A549 (cell line): ENCODE data around the gene SNAP29. TPM values are rescaled to one million over a fixed set of nuclear protein-coding genes. Genes with fewer than 3 reads are reported as not detected.

Source experiments
- ATAC-seq, 2 experiments: fragments of 200-7000 bp in 1 of 2; fragments of >200 bp in 1 of 2; cut with Nextera tagmentation in 1 of 2; cut with Tn5 transposase in 1 of 2; 3 replicates each; pipeline versions ENCODE4 v1.8.0 to v1.9.1; 2018 to 2020; ENCODE audit warnings: mild to moderate bottlenecking in 1 of 2, moderate library complexity in 1 of 2
- CTCF ChIA-PET: fragments of 300-600 bp; sonication (Branson Sonifier 250); formaldehyde crosslinking; extraction: SDS; loops from one replicate; lab custom pipeline; 2021; ENCODE audit warnings: antibody characterized with exemption, inconsistent platforms; lab: Yijun Ruan, JAX
- POLR2A ChIA-PET: fragments of 350-600 bp; formaldehyde crosslinking; extraction: SDS; loops from one replicate; lab custom pipeline; 2021; ENCODE audit warnings: antibody characterized with exemption, inconsistent platforms; lab: Yijun Ruan, JAX
- DNase-seq, 2 experiments: peaks; one replicate each; pipeline versions ENCODE4 v3.0.0 to v3.0.0-alpha.2; 2011 to 2016; ENCODE audit warnings: low read depth in 1 of 2, low spot score in 1 of 2
- FAIRE-seq: peaks from 2 replicates; lab custom pipeline; 2011; peaks lifted over from hg19 to GRCh38; lab: Jason Lieb, UNC
- H3K27ac ChIP-seq, 2 experiments: fragments of >200 bp; sonication (Bioruptor Twin); formaldehyde crosslinking; 3 replicates each; pipeline ENCODE4 v1.5.1; 2016 to 2017
- H3K4me1 ChIP-seq: fragments of >200 bp; sonication (Bioruptor Twin); formaldehyde crosslinking; 3 replicates; pipeline ENCODE4 v1.6.1; 2016
- H3K4me2 ChIP-seq: fragments of >200 bp; sonication (Bioruptor Twin); formaldehyde crosslinking; 3 replicates; pipeline ENCODE4 v1.6.1; 2016
- H3K4me3 ChIP-seq: fragments of >200 bp; sonication (Bioruptor Twin); formaldehyde crosslinking; 3 replicates; pipeline ENCODE4 v1.5.1; 2016
- H3K9me3 ChIP-seq: fragments of >200 bp; sonication (Bioruptor Twin); formaldehyde crosslinking; 3 replicates; pipeline ENCODE4 v1.6.1; 2016
- CBX8 ChIP-seq: fragments of 200-600 bp; sonication (generic); IDR thresholded peaks from 2 replicates; pipeline ENCODE4 v1.6.1; 2016
- CEBPB ChIP-seq, 2 experiments: fragments of >200 bp in 1 of 2; sonication (Bioruptor Twin) in 1 of 2; formaldehyde crosslinking in 1 of 2; IDR thresholded peaks; 2 replicates each; pipeline ENCODE4 v1.6.1; 2012 to 2016
- CHD2 ChIP-seq: fragments of 150-350 bp; IDR thresholded peaks from 2 replicates; pipeline ENCODE4 v1.6.1; 2014; ENCODE audit warnings: low read length; ENCODE audit not compliant: partially characterized antibody
- EHF ChIP-seq: fragments of 250-450 bp; sonication (Bioruptor Pico); IDR thresholded peaks from 2 replicates; pipeline ENCODE4 v1.5.0; 2020; ENCODE audit warnings: mild to moderate bottlenecking
- FOSB ChIP-seq: fragments of 250-450 bp; sonication (Bioruptor Pico); IDR thresholded peaks from 2 replicates; pipeline ENCODE4 v1.5.0; 2020; ENCODE audit warnings: mild to moderate bottlenecking, moderate library complexity
- GATA3 ChIP-seq: IDR thresholded peaks from 2 replicates; pipeline ENCODE4 v1.6.1; 2012; ENCODE audit warnings: borderline replicate concordance
- HDAC2 ChIP-seq: fragments of 200-600 bp; sonication (generic); IDR thresholded peaks from 2 replicates; pipeline ENCODE4 v1.6.1; 2016
- HOXB13 ChIP-seq: fragments of 250-450 bp; sonication (Bioruptor Pico); IDR thresholded peaks from 2 replicates; pipeline ENCODE4 v1.5.0; 2020; ENCODE audit warnings: low read depth, mild to moderate bottlenecking, moderate library complexity
- HOXB5 ChIP-seq: fragments of 250-450 bp; sonication (Bioruptor Pico); IDR thresholded peaks from 2 replicates; pipeline ENCODE4 v1.5.0; 2020; ENCODE audit warnings: mild to moderate bottlenecking, moderate library complexity
- JUN ChIP-seq, 2 experiments: fragments of >200 bp; sonication (Bioruptor Twin); formaldehyde crosslinking; IDR thresholded peaks; 2 replicates in 1 of 2; 3 replicates in 1 of 2; pipeline ENCODE4 v1.6.1; 2016 to 2017
- JUNB ChIP-seq: fragments of >200 bp; sonication (Bioruptor Twin); formaldehyde crosslinking; IDR thresholded peaks from 2 replicates; pipeline ENCODE4 v1.6.1; 2016
- KDM1A ChIP-seq: fragments of 200-600 bp; sonication (generic); IDR thresholded peaks from 2 replicates; pipeline ENCODE4 v1.6.1; 2016; ENCODE audit warnings: low read depth, mild to moderate bottlenecking
- MYC ChIP-seq: IDR thresholded peaks from 2 replicates; pipeline ENCODE4 v1.6.1; 2012; ENCODE audit warnings: mild to moderate bottlenecking, inconsistent platforms, low read length, improper control_type of control experiment, borderline replicate concordance
- PHF8 ChIP-seq: fragments of 200-600 bp; sonication (generic); IDR thresholded peaks from 2 replicates; pipeline ENCODE4 v1.6.1; 2016; ENCODE audit warnings: low read depth, mild to moderate bottlenecking, antibody characterized with exemption, moderate library complexity, borderline replicate concordance
- POLR2A ChIP-seq: IDR thresholded peaks from 2 replicates; pipeline ENCODE4 v1.6.1; 2012; ENCODE audit warnings: mild to moderate bottlenecking, low read length
- RARB ChIP-seq: fragments of 250-450 bp; sonication (Bioruptor Pico); IDR thresholded peaks from 2 replicates; pipeline ENCODE4 v1.8.0; 2021; ENCODE audit warnings: mild to moderate bottlenecking, moderate library complexity
- RFX5 ChIP-seq: fragments of 450-650 bp; IDR thresholded peaks from 2 replicates; pipeline ENCODE4 v1.7.1; 2014; ENCODE audit warnings: antibody characterized with exemption, mild to moderate bottlenecking, moderate library complexity
- RNF2 ChIP-seq: fragments of 200-600 bp; sonication (generic); IDR thresholded peaks from 2 replicates; pipeline ENCODE4 v1.6.1; 2016; ENCODE audit warnings: low read depth, mild to moderate bottlenecking, antibody characterized with exemption, moderate library complexity, borderline replicate concordance
- SMC3 ChIP-seq: fragments of >200 bp; sonication (Bioruptor Twin); formaldehyde crosslinking; IDR thresholded peaks from 3 replicates; pipeline ENCODE4 v1.6.1; 2018; ENCODE audit warnings: inconsistent platforms
- TFCP2L1 ChIP-seq: fragments of 250-450 bp; sonication (Bioruptor Pico); IDR thresholded peaks from 2 replicates; pipeline ENCODE4 v1.5.0; 2021; ENCODE audit warnings: mild to moderate bottlenecking
- ZC3H11A ChIP-seq: fragments of 450-650 bp; IDR thresholded peaks from 2 replicates; pipeline ENCODE4 v1.6.1; 2014; ENCODE audit warnings: antibody characterized with exemption, mild to moderate bottlenecking
- ZSCAN20 ChIP-seq: fragments of 250-450 bp; sonication (Bioruptor Pico); IDR thresholded peaks from 2 replicates; pipeline ENCODE4 v1.8.0; 2022; ENCODE audit warnings: mild to moderate bottlenecking, moderate library complexity
- WGBS: methylation state at CpG from one replicate; pipeline ENCODE4 v1.1.6; 2017; ENCODE audit errors: missing lambda C conversion rate; 5-methylcytosine and 5-hydroxymethylcytosine counted together
- polyA plus RNA-seq, 4 experiments: library from polyadenylated mRNA; depleted of rRNA in 3 of 4; stranded (reverse); fragments of >200 nt; fragmentation: RNase III in 1 of 4; extraction: RNeasy Plus Mini Kit Qiagen cat#74134 plus additional on column Dnase treatment in 1 of 4; gene quantifications; 2 replicates in 3 of 4; 3 replicates in 1 of 4; pipeline ENCODE4 v1.2.3, GENCODE V29; 2011 to 2017
- TF ChIP-seq, protein P1 (sequence below): fragments of 250-450 bp; sonication (Bioruptor Pico); IDR thresholded peaks from 2 replicates; pipeline ENCODE4 v1.5.0; 2020; ENCODE audit warnings: low read depth, mild to moderate bottlenecking, moderate library complexity
- TF ChIP-seq, protein P2 (sequence below): IDR thresholded peaks from 2 replicates; pipeline ENCODE4 v1.6.1; 2012
- TF ChIP-seq, protein P3 (sequence below): IDR thresholded peaks from 2 replicates; pipeline ENCODE4 v1.6.1; 2012; ENCODE audit warnings: low read depth, borderline replicate concordance
- TF ChIP-seq, protein P4 (sequence below): fragments of >200 bp; sonication (Bioruptor Twin); formaldehyde crosslinking; IDR thresholded peaks from 3 replicates; pipeline ENCODE4 v1.5.1; 2016

SNAP29 gene
- polyA plus RNA-seq, 2 of the 4 experiments (the other 2 are of a cell fraction), result 14.2 to 20.1 TPM

DNA sequence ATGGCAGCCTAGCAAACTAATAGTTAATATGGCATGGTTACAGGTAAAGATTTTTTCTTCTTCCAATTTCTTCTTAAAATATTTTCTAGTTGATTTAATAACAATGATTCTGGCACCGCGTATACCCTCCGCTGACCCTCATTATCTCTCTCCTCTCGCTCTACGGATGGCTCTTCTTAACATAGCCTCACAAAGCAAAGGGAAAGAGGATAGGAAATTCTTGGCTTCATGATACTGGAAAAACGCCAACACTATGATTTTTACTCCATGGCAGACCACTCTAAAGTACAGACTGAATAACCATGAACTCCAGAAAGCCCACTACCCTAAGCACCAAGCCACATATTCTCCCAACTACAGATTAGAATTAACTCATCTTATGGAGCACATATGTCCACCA is 6.3 kb upstream of the SNAP29 start:
- 0 out of 3 replicates have a peak, but pooled peaks cover 3% of the 10 kb centered on the region for H3K4me1 ChIP-seq
- FAIRE-seq, result no peak
- no peak overlapping the region for H3K4me3 ChIP-seq
- WGBS, result 85% methylated on average over 6 of the region's 6 CpGs
- ChIA-PET POLR2A (no interaction called here), CTCF (interaction anchor here (0.7 to 2.7 kb wide), 3 partner anchors 49 to 110 kb away, joined by 3 to 9 read pairs (median 4); no protein-coding TSS in a partner anchor)
- H3K9me3 ChIP-seq, result no peaks in the 10 kb centered on the region
- ATAC-seq, result no peak
- H3K4me2 ChIP-seq, result no peak overlapping the region
- no peak for TF ChIP-seq ZC3H11A
- TF ChIP-seq, protein P1, sequence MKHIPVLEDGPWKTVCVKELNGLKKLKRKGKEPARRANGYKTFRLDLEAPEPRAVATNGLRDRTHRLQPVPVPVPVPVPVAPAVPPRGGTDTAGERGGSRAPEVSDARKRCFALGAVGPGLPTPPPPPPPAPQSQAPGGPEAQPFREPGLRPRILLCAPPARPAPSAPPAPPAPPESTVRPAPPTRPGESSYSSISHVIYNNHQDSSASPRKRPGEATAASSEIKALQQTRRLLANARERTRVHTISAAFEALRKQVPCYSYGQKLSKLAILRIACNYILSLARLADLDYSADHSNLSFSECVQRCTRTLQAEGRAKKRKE, result no peak
- TF ChIP-seq RFX5, result no peak
- no peak for TF ChIP-seq PHF8
- TF ChIP-seq EHF, result no peak
- TF ChIP-seq RNF2, result no peak
- TF ChIP-seq CHD2, result no peak
- TF ChIP-seq SMC3, result no peak
- no peak for TF ChIP-seq CBX8
- no peak for TF ChIP-seq JUN (IDR thresholded peaks at IDR 0.05)
- TF ChIP-seq CEBPB (IDR thresholded peaks at IDR 0.05), result no peak
- TF ChIP-seq HOXB13 (CRISPR knock-in tag), result no peak
- TF ChIP-seq POLR2A, result no peak
- no peak for TF ChIP-seq MYC
- no peak for TF ChIP-seq ZSCAN20 (CRISPR knock-in tag)
- TF ChIP-seq, protein P2, sequence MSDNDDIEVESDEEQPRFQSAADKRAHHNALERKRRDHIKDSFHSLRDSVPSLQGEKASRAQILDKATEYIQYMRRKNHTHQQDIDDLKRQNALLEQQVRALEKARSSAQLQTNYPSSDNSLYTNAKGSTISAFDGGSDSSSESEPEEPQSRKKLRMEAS, result no peak
- no peak for TF ChIP-seq KDM1A
- TF ChIP-seq HDAC2, result no peak
- TF ChIP-seq, protein P3, sequence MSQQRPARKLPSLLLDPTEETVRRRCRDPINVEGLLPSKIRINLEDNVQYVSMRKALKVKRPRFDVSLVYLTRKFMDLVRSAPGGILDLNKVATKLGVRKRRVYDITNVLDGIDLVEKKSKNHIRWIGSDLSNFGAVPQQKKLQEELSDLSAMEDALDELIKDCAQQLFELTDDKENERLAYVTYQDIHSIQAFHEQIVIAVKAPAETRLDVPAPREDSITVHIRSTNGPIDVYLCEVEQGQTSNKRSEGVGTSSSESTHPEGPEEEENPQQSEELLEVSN, result no peak
- TF ChIP-seq, all 56 proteins: peak for 0
- no peak overlapping the region for H3K27ac ChIP-seq
- DNase-seq, result no peak

DNA sequence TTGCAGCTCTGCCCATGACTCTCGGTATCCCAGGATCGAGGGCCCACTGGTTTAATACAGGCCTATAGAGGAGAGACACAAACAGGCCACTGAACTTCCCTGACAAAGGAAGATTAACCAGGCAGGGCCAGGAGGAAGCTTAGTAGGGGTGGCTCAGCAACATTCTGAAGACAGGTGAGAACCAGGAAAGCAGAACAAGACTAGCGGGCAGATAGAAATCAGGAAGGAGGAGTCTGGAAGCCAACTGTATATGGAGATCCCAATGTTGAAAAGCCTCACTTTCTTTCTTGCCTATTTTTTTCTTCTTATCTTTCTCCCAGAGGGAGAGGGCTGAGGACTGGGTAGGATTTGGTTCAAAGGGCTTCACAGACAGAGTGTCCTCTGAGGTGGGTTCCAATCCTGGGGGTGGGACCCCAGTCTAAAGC is 5.6 kb upstream of the SNAP29 start:
- 0 out of 3 replicates have a peak, but pooled peaks cover 5% of the 10 kb centered on the region for H3K4me1 ChIP-seq
- WGBS, result 96% methylated on average over 3 of the region's 3 CpGs
- ChIA-PET CTCF (interaction anchor here (2.7 kb wide), 1 partner anchor 50 kb away, joined by 9 read pairs; no protein-coding TSS in a partner anchor), POLR2A (no interaction called here)
- no peak overlapping the region for H3K4me2 ChIP-seq
- no peak overlapping the region for H3K4me3 ChIP-seq
- TF ChIP-seq GATA3, result no peak
- TF ChIP-seq HOXB5 (CRISPR knock-in tag), result no peak
- TF ChIP-seq ZSCAN20 (CRISPR knock-in tag), result no peak
- no peak for TF ChIP-seq CEBPB (IDR thresholded peaks at IDR 0.05)
- no peak for TF ChIP-seq RARB (CRISPR knock-in tag)
- no peak for TF ChIP-seq FOSB (CRISPR knock-in tag)
- TF ChIP-seq JUN (IDR thresholded peaks at IDR 0.05), result no peak
- no peak for TF ChIP-seq JUNB
- no peak for TF ChIP-seq TFCP2L1 (CRISPR knock-in tag)
- TF ChIP-seq RNF2, result no peak
- TF ChIP-seq, protein P4, sequence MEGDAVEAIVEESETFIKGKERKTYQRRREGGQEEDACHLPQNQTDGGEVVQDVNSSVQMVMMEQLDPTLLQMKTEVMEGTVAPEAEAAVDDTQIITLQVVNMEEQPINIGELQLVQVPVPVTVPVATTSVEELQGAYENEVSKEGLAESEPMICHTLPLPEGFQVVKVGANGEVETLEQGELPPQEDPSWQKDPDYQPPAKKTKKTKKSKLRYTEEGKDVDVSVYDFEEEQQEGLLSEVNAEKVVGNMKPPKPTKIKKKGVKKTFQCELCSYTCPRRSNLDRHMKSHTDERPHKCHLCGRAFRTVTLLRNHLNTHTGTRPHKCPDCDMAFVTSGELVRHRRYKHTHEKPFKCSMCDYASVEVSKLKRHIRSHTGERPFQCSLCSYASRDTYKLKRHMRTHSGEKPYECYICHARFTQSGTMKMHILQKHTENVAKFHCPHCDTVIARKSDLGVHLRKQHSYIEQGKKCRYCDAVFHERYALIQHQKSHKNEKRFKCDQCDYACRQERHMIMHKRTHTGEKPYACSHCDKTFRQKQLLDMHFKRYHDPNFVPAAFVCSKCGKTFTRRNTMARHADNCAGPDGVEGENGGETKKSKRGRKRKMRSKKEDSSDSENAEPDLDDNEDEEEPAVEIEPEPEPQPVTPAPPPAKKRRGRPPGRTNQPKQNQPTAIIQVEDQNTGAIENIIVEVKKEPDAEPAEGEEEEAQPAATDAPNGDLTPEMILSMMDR, result no peak
- H3K27ac ChIP-seq, result no peak overlapping the region
- H3K9me3 ChIP-seq, result no peaks in the 10 kb centered on the region
- no peak for ATAC-seq
- FAIRE-seq, result no peak
- DNase-seq, result no peak
